ENCODE results near the gene SMAP2.

SMAP2 gene

GRCh38 chr1:40379785-40380452 lies 6.4 kb downstream of the SMAP2 start:
- H2AFZ ChIP-seq (ENCODE audit: low read length), result no peak overlapping the region
- 0 out of 2 replicates have a peak, but pooled peaks cover 4% of the 10 kb centered on the region for H3K36me3 ChIP-seq (replicated peaks; ENCODE audit: insufficient read depth, low read length)
- peaks cover 53% of the 10 kb centered on the region for H3F3A ChIP-seq (ENCODE audit: insufficient read depth, low read length)
- H3K9me2 ChIP-seq (replicated peaks; ENCODE audit: insufficient read depth, low read length), result no peaks in the 10 kb centered on the region
- DNase-seq, result no peak
- H3K27ac ChIP-seq (ENCODE audit: low read length), result peak overlapping the region; percentile 99; the same call in 1 of the 2 replicates
- no peaks in the 10 kb centered on the region for H3K27me3 ChIP-seq (replicated peaks; ENCODE audit: insufficient read depth, low read length)
- no peaks in the 10 kb centered on the region for H3K9me3 ChIP-seq (replicated peaks; ENCODE audit: insufficient read depth, low read length)
- no peaks in the 10 kb centered on the region for H4K20me1 ChIP-seq (ENCODE audit: insufficient read depth, low read length)
- peak overlapping the region; percentile 94 for H3K4me2 ChIP-seq (ENCODE audit: low read depth, low read length)
- TF ChIP-seq EZH2 (optimal IDR thresholded peaks at IDR 0.05; ENCODE audit: low read depth, low read length) (no peak), EZH2phosphoT487 (IDR thresholded peaks at IDR 0.05; ENCODE audit: low read length) (no peak), CTCF (IDR thresholded peaks at IDR 0.05; ENCODE audit: low read length) (no peak)
- H3K9ac ChIP-seq (ENCODE audit: low read length), result no peak overlapping the region
- peaks cover 65% of the 10 kb centered on the region for H3K4me1 ChIP-seq (ENCODE audit: low read length)
- H3K4me3 ChIP-seq (ENCODE audit: low read length), result no peak overlapping the region
- H3K79me2 ChIP-seq (ENCODE audit: low read length), result peaks cover 99% of the 10 kb centered on the region

- peak overlapping the region; percentile 45 for H3K4me3 ChIP-seq (ENCODE audit: low read length)
- peak overlapping the region; percentile 94 for H3K4me2 ChIP-seq (ENCODE audit: low read depth, low read length)
- TF ChIP-seq CTCF (IDR thresholded peaks at IDR 0.05; ENCODE audit: low read length) (no peak), EZH2phosphoT487 (IDR thresholded peaks at IDR 0.05; ENCODE audit: low read length) (no peak), EZH2 (optimal IDR thresholded peaks at IDR 0.05; ENCODE audit: low read depth, low read length) (no peak)
Measured at GRCh38 chr1:40380817-40381216, 7.3 kb downstream of the SMAP2 start.

GRCh38 chr1:40381268-40382107 lies 8.0 kb downstream of the SMAP2 start:
- H4K20me1 ChIP-seq (ENCODE audit: insufficient read depth, low read length), result no peaks in the 10 kb centered on the region
- H3K4me1 ChIP-seq (ENCODE audit: low read length), result peaks cover 70% of the 10 kb centered on the region
- TF ChIP-seq EZH2phosphoT487 (IDR thresholded peaks at IDR 0.05; ENCODE audit: low read length) (no peak), EZH2 (optimal IDR thresholded peaks at IDR 0.05; ENCODE audit: low read depth, low read length) (no peak), CTCF (IDR thresholded peaks at IDR 0.05; ENCODE audit: low read length) (no peak)
- H3K4me3 ChIP-seq (ENCODE audit: low read length), result peak overlapping the region; percentile 45
- no peaks in the 10 kb centered on the region for H3K27me3 ChIP-seq (replicated peaks; ENCODE audit: insufficient read depth, low read length)
- H3K9ac ChIP-seq (ENCODE audit: low read length), result peak overlapping the region; percentile 47; the same call in 1 of the 2 replicates
- DNase-seq, result peak; percentile 83
- H3K27ac ChIP-seq (ENCODE audit: low read length), result peak overlapping the region; percentile 99
- H3K79me2 ChIP-seq (ENCODE audit: low read length), result peaks cover 92% of the 10 kb centered on the region
- H3K36me3 ChIP-seq (replicated peaks; ENCODE audit: insufficient read depth, low read length), result 0 out of 2 replicates have a peak, but pooled peaks cover 4% of the 10 kb centered on the region
- no peaks in the 10 kb centered on the region for H3K9me2 ChIP-seq (replicated peaks; ENCODE audit: insufficient read depth, low read length)
- no peaks in the 10 kb centered on the region for H3K9me3 ChIP-seq (replicated peaks; ENCODE audit: insufficient read depth, low read length)
- peaks cover 64% of the 10 kb centered on the region for H3F3A ChIP-seq (ENCODE audit: insufficient read depth, low read length)
- peak overlapping the region; percentile 94 for H3K4me2 ChIP-seq (ENCODE audit: low read depth, low read length)
- H2AFZ ChIP-seq (ENCODE audit: low read length), result no peak overlapping the region

More at GRCh38 chr1:40380817-40381216, 7.3 kb downstream of the SMAP2 start:
- no peak for DNase-seq
- Histone ChIP-seq H4K20me1 (ENCODE audit: insufficient read depth, low read length) (no peaks in the 10 kb centered on the region), H3K4me1 (ENCODE audit: low read length) (peaks cover 67% of the 10 kb centered on the region), H3K9me3 (replicated peaks; ENCODE audit: insufficient read depth, low read length) (no peaks in the 10 kb centered on the region), H3K9me2 (replicated peaks; ENCODE audit: insufficient read depth, low read length) (no peaks in the 10 kb centered on the region), H3K27ac (ENCODE audit: low read length) (peak overlapping the region; percentile 99), H3K36me3 (replicated peaks; ENCODE audit: insufficient read depth, low read length) (0 out of 2 replicates have a peak, but pooled peaks cover 4% of the 10 kb centered on the region), H3F3A (ENCODE audit: insufficient read depth, low read length) (peaks cover 57% of the 10 kb centered on the region), H3K9ac (ENCODE audit: low read length) (peak overlapping the region; percentile 47; the same call in 1 of the 2 replicates), H3K79me2 (ENCODE audit: low read length) (peaks cover 94% of the 10 kb centered on the region), H3K27me3 (replicated peaks; ENCODE audit: insufficient read depth, low read length) (no peaks in the 10 kb centered on the region), H2AFZ (ENCODE audit: low read length) (no peak overlapping the region)

Measured in MM.1S (cell line).